Cardiac septum (tissue), 1 donor: ENCODE data around the gene LUZP1. TPM values are rescaled to one million over a fixed set of nuclear protein-coding genes. Genes with fewer than 3 reads are reported as not detected.

Source experiments
- DNase-seq: peaks from one replicate; pipeline ENCODE4 v3.0.0-alpha.2; 2020; ENCODE audit warnings: low spot score
- intact Hi-C: fragments of 100-400 bp; cut with DNase I; formaldehyde crosslinking; loops from one replicate; pipeline ENCODE4 v1.14.0; 2022
- total RNA-seq: library from RNA; stranded (reverse); fragmentation: NEBNext Ultra II Directional; extraction: Animal tissue kit (Norgen Biotek cat#: 25700); gene quantifications from one replicate; pipeline ENCODE4 v1.2.1, GENCODE V29; 2021
- donor health status: DM: no; HTN: no; CAD: no.

The LUZP1 gene
- total RNA-seq, 1 donor from 2014 or later: 46.5 TPM

DNA sequence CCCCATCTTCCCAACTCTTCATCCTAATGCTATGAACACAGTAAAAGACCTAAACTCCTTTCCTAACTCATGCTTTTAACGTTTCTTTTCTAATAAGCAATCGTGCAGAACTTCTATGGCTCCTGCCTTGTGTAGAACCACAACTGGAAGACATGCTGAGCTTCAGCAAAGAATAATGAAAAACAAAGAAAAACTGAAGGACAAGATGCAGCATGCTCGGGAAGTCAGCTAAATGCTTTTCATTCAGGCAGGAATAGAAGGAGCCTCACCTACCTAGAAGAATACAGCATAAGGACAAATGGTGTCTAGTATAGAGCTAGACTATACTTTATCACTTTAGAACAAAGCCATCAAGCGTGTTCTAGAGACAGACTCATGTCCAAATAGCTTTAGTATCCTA, 45.9 kb downstream of the LUZP1 start:
- intact Hi-C loops: loop anchor here (5.0 kb wide), 1 partner anchor 45 kb away; the partner anchor contains the start of gene LUZP1
- no peak for DNase-seq

DNA sequence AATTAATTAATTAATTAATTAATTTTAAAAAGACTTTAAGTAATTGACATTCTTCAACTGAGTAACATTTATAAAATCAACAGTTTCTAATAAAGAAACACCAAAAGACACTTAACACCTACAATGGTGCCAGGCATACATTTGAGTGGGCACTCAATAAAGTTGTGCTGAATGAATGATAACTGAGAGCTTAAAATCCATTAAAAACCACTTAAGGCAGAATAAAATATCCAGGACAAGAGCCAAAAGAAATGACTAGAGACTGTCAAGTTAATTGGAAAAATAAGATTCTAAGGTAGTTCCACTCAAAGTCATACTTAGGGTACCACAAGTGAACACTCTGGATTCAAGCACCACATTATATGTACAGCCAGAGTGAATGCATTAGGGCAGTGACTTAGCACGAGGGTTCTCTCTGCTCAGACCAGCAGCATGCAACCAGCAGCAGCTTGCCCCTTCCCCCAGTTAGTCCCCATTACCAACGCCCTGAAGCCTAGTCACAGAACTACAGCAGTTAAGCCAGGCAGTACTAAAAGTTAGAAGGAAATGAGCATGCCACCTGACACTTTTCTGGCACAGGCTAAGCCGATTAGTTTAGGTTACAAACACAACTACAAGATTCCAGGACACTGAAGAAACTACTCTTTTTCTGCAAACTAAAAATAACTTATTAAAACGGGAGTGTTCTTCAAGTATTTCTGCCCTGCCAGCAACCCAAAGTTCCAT, 46.5 kb downstream of the LUZP1 start:
- intact Hi-C loops: loop anchor here (5.0 kb wide), 1 partner anchor 45 kb away; the partner anchor contains the start of gene LUZP1

DNA sequence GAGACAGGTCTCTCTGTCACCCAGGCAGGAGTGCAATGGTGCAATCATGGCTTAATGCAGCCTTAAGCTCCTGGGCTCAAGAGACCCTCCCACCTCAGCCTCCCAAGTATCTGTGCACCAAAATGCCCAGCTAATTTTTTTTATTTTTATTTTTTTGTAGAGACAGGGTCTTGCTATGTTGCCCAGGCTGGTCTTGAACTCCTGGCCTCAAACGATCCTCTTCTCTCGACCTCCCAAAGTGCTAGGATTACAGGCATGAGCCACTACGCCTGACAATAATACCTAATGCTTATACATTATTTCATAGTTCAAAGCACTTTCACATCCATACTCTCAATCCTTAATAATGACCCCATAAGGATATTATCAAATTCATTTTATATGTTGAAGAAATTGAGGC, 48.3 kb downstream of the LUZP1 start:
- no peak for DNase-seq
- intact Hi-C loops: loop anchor here (5.0 kb wide), 1 partner anchor 47 kb away; the partner anchor contains the start of gene LUZP1

More for the DNA sequence above, 46.5 kb downstream of the LUZP1 start:
- DNase-seq: no peak

DNA sequence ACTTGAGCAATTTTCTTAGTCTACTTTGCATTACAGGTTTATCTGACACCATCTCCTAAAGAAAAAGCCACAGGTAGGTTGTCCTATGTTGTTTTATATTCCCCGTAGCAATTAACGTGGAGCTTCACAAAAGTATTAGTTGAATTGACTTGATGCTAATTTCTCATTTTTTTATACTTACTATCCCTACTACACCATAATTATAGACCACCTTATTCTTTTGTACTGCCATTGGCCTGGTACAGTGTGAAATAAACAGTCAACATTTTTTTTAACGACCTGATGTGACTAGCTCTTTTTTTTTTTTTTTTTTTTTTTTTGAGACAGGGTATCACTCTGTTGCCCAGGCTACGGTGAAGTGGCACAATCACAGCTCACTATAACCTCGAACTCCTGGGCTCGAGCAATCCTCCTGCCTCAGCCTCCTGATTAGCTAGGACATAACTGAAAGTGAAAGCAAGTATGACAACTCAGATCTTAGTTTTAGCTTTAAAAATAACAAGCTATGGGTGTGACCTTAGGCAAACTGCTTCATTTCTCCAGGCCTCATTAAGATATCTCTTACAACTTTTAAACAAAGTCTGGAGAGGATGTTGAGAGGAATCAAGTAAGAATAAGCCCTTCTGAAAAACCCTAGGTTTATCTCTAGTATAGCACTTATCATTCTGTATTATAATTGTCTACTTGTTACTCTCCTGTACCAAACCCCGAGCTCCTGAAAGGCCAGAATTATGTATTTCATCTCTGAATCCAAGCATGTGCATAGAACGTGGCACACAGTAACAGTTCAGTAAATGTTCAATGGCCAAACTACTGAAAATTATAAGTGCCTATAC, 49.5 kb downstream of the LUZP1 start:
- intact Hi-C loops: no loop called here
- DNase-seq: no peak

DNA sequence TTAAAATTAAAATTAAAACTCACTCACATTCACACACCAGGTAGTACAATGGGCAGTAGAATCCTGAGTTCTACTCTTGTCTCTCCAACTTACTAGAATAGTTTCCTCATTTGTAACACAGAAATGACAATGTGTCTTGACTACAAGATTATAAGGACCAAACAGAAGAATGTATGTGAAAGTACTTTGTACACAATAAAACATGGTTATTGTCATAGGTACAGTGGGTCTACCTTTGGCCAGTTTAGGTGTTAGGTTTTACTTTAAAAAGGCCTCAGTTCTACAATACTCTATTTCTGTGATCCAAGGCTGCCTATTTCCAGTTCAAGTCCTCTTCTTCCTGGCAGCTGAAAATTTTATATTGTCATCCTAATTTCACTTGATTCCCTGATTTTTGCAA, 50.2 kb downstream of the LUZP1 start:
- no peak for DNase-seq
- intact Hi-C loops: no loop called here

DNA sequence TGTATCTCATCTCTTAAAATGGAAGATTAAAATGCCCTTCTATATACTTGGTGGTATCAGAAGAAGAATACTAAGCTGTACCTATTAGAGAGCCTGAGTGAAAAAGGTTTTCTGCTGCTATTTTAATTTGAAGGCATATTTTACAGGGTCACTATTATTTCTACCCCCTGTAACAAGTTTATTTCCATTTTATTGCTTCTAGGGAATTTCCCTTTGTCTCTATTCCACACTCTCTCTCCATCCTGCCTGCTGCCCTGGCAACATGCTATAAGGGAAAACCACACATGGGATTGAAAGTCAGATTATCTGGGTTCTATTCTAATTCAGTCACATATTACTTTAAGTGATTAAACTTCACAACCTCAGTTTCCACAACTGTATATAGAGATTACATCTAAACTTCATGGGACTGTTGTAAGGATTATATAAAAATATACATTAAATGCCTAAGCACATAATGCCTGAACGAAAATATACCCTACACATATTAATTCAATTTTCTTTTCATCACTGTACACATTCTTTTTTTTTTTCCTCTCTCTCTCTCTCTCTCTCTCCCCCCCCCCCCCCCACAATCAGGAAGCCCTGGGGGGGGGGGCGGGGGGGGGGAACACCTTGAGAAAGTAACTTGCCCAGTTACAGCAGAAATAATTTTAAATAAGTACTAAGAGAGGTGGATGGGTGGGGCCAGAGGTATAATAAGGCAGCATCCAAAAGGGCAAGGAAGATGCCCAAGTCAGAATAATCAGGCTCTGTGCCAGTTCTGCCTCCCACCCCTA, 51.5 kb downstream of the LUZP1 start:
- no peak for DNase-seq

DNA sequence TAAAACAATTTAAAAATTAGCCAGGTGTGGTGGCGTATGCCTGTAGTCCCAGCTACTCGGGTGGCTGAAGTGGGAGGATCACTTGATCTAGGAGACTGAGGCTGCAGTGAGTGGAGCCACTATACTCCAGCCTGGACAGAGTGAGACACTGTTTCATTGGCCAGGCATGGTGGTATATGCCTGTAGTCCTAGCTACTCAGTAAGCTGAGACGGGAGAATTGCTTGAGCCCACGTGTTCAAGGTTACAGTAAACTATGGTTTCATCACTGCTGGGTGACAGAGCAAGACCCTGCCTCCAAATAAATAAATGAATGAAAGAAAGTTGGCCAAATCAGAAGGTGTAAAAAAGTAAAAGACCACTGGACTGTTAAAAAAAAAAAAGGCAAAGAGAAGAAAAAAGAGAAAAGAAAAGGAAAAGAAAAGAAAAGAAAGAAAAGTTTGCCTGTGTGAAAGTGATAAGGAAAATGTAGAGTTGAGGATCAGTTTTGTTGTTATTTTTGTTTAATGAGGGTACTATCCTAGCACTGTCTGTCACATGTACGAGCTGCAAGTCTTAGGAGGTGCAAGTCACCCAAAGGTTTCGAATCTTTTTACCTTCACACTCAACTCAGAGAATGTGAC, 52.3 kb downstream of the LUZP1 start:
- intact Hi-C loops: no loop called here
- no peak for DNase-seq

More for the DNA sequence above, 51.5 kb downstream of the LUZP1 start:
- intact Hi-C loops: no loop called here

DNA sequence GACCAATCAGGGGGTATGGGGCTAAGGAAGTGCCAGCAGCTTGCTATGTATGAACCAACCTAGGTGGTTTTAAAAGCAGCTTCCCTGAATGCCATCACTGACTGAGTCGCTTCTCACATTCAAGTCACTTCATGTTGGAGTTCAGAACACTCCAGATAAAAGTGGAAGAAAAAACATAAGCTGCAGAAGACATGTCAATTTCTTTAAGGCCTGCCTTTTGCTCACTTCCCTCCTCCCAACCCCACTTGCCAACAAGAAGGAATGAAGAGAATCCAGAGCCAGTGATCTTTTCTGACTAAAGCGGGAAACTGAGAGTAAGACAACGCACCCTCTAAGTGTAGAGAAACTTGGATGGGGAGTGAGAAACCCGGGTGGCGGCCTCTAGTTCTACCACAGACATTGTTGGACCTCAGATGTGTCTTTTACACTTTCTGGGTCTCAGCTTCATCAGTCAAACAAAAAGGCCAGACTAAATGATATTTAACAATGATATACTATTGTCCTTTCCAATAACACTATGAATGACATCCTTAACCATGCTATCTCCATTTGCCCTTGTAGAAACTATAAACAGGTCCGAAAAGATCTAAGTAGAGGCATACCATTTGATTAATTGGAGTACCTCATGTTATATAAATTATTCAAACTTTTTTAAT, 54.1 kb downstream of the LUZP1 start:
- no peak for DNase-seq
- intact Hi-C loops: no loop called here

DNA sequence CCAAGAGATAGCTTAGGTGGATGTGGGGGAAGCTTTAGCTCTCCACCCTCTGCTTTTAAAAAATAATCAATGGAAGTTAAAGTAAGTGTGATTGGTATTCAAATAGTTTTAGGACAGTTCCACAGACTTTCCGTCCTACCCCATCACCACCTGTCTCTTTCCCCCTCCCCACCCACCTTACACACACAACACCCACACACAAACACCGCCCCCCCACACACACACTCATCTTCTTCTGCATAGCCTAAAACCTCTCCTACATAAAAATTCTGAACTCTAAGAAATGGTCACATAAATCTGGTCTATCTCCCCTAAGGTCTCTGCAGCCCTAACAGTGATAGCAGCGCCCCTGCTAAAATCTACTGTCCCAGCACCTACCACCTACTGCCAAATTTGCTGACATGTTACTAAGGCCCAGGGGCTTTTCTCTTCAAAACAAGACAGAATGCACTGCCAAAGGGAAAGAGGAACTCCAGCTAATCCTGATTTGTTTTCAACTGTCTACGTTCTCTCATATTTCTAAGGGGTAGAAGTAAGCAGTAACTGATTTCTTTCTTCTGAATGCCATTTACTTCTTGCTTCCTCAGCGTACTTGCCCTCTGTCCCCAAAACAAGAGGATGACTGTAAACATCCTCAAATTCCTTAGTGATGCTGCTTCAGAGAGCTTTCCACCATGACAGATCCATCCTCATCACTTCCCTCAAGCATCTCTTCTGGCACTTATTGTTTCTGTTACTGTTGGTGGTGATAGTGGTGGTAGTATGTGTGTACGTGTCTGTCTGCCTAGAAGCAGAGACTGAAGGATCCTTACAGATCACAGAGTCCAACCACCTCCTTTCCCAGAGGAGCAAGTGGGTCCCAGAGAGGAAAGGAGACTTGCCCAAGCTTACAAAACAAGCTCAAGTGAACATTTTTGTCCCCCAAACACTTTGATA, 56.8 kb downstream of the LUZP1 start:
- intact Hi-C loops: no loop called here

DNA sequence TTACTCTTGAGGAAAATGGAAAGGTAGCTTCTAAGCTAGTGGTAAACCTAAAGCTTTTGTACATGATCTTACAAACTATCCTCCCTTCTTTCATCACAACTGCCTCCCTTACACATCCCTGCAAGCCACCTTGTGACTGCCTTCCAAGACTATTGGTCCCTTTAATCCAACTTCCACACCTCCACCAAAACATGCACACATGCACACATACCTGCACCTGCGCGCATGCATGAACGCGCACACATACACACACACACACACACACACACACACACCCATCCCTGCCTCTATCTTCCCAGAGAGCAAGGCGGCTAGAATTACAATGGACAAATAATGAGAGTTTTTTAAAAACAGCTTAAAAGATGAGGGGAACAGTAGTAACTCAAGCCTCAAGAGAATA, 58.3 kb downstream of the LUZP1 start:
- intact Hi-C loops: no loop called here
- DNase-seq: no peak

More for the DNA sequence above, 56.8 kb downstream of the LUZP1 start:
- no peak for DNase-seq

DNA sequence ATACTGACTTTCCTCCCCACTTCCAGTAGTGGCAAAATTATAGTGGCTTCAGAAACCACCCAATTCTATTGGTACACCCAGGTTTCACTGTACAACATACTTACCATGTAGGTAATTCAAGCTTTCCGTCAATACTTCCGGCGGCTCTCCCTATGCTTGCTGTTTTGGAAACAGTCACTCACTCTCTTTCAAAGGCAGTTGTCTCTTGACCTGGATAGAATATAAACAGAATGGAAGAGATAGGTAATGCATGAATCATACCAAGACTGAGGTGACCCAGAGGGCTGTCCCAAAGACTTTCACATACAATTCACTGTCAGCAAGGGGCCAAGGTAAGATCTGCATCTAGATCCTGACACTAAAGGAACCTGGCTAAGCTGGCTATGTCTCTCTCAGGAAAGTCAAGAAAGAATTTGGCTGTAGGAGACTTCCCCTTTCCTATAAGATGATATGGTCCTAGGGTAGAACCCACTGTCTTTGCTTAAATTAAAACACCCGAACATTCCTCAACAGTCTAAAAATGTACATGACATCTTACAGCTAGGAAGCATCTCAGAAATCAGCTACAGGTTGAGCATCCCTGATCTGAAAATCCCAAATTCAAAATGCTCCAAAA, 59.6 kb downstream of the LUZP1 start:
- intact Hi-C loops: no loop called here
- no peak for DNase-seq

DNA sequence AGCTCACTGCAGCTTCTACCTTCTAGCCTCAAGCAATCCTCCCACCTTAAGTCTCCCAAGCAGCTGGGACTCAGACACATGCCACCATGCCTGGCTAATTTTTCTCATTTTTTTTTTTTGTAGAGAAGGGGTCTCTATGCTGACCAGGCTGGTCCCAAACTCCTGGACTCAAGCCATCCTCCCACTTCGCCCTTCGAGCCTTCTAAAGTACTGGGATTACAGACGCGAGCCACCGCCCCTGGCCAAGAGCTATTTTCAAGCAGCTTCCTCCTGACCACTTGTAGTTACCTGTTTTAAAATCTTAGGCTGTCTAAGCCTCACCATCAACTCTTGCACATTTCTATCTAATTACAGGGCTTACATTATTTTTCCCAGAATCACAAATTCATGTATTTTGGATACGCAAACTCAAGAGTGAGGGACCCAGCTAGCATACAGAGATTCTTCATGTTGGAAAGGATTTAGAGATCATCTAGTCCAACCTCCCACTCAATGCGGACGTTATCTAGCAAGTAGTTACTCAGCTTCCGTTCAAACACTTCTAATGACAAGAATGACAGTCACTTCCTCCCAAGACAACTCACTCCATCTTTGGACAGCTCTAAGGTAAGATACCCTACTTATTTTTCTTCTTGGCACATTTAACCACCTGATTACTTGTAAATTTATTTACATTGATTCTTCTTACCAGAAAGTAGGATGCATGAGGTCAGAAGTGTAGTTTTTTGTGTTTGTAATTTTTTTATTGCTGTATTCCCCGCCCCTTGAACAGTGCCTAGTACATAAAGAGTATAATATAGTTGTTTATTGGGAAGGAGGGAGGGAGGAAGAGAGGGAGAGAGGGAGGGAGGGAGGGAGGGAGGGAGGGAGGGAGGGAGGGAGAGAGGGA, 65.4 kb downstream of the LUZP1 start:
- intact Hi-C loops: no loop called here
- no peak for DNase-seq

DNA sequence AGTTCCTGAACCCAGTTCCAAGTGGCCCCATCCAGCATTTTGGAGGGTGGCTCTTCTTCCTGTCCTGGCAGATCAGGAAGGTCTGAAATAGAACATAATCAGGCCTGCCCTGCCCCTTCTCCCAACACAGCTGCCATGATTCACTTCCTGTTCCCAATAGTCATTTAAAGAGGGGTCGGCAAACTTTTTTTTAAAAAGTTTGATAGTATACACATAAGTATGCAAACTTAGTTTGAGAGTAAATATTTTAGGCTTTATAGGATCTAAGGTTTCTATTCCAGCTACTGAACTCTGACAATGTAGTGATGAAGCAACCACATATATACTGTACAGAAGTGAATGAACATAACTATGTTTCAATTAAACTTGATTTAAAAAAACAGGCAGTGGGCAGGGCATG, 66.4 kb downstream of the LUZP1 start:
- no peak for DNase-seq
- intact Hi-C loops: no loop called here

DNA sequence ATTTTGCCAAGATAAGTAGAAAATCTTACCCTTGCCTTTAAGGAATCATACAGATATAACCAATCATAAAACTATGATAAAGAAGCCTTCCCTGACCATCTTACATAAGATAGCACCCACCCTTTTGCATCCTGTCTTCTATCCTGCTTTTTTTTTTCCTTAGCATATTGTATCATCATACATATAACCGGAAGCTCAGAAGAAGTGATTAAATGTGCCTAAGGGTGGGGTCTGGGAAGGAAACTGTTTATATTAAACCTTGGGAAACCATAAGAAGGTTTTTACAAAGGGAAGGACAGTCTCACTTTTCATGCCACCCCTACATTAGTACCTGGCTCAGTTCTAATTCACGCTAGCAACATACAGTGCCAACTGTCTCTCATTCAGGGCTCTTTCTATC, 66.8 kb downstream of the LUZP1 start:
- intact Hi-C loops: no loop called here
- DNase-seq: no peak

DNA sequence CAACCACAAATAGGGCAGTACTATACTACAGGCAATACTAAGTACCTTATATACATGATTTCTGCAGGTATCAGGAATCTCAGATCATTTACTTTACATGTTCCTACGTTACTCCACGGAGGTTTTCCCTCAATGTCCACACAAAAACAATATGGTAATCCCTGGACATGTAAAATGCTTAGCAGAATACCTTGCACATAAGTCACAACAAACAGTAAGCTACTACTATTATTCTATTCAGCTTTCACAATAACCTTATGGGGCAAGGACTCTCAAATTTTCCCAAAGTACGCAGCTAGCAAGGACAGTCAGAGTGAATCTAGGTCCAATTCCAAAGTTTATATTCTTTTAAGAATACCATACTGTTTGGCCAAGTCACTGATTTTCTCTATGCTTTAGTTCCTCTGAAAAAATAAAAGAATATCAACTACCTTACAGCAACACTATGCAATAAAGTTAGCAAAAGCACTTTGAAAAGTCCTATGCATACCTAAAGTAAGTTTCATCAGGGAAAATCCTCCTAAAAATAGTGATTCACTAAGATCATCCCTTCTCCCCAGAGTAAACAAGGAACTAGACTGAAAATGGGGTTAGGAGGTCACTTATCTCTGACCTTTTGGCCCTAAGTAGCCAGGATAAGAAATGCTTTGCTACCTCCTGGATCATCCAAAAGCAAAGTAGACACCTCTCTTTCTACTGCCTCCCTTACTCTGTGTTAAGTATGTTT, 67.4 kb downstream of the LUZP1 start:
- intact Hi-C loops: no loop called here
- DNase-seq: no peak
